H7 (cell line): ENCODE data around the gene ASRGL1. TPM values are rescaled to one million over a fixed set of nuclear protein-coding genes. Genes with fewer than 3 reads are reported as not detected.
"Not testable (repeated sequence)": the region's sequence is repeated elsewhere in the genome, so short reads cannot be mapped to it uniquely, and the experiment has no call there.

ENCODE experiments used
- DNase-seq: peaks from one replicate; pipeline ENCODE4 v3.0.0; 2012
- H3K27me3 ChIP-seq: 2 replicates; pipeline ENCODE4 v1.6.0; 2011; ENCODE audit warnings: mild to moderate bottlenecking, low read length; ENCODE audit not compliant: control insufficient read depth, insufficient read depth
- H3K36me3 ChIP-seq: replicated peaks from 2 replicates; pipeline ENCODE4 v1.5.1; 2011; ENCODE audit warnings: low read length; ENCODE audit not compliant: control insufficient read depth, insufficient read depth
- H3K4me3 ChIP-seq: 2 replicates; pipeline ENCODE4 v1.5.1; 2011; ENCODE audit warnings: low read depth, mild to moderate bottlenecking, control low read depth, low read length, moderate library complexity; ENCODE audit not compliant: insufficient read depth
- total RNA-seq: library from RNA; depleted of rRNA; stranded (reverse); fragments of >200 nt; shearing (Covaris generic); gene quantifications from 2 replicates; pipeline ENCODE4 v1.2.3, GENCODE V29; 2014

Gene ASRGL1
- total RNA-seq, 1 experiment from 2014 or later = 56.3 TPM

GRCh38 chr11:62336949-62337302 is 322 bp upstream of the ASRGL1 start:
- H3K27me3 ChIP-seq, DNase-seq, H3K36me3 ChIP-seq: not testable (repeated sequence)
- H3K4me3 ChIP-seq = peak overlapping the region; percentile 82

GRCh38 chr11:62338218-62338617 is 970 bp downstream of the ASRGL1 start:
- DNase-seq = no peak
- peaks cover 4% of the 10 kb centered on the region; the same call in 1 of the 2 replicates for H3K27me3 ChIP-seq
- peak overlapping the region; percentile 82 for H3K4me3 ChIP-seq
- H3K36me3 ChIP-seq = no peaks in the 10 kb centered on the region

DNA sequence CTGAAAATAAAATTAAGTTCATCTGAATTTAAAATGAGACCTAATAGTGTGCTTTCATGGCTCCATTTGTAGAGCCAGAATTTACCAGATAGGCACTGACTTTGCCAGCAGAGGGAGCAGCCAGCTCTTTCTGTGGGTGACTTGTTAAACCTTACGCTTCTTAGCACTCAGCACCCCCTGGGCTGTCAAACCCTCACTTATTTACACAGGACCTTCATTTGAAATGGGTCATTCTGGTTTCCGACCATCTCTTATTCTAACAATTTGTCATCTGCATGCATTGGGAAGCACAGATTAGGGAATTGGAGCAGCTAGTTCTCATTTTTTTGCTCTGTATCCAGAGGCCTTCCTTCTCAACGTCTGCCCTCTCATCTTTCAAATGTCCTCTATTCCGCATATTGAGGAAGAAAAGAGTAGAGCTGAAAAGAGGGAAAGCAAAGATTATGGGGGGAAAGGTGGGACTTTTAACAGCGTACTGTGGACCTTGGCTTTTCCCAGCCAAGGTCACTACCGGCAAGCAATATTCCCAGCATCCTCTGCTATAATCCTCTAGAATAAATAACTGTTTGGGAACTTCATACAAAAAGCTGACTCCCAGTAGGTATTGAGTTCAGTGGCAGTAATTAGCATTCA is 3.1 kb downstream of the ASRGL1 start:
- H3K4me3 ChIP-seq = no peak overlapping the region
- H3K27me3 ChIP-seq = peaks cover 4% of the 10 kb centered on the region; the same call in 1 of the 2 replicates

DNA sequence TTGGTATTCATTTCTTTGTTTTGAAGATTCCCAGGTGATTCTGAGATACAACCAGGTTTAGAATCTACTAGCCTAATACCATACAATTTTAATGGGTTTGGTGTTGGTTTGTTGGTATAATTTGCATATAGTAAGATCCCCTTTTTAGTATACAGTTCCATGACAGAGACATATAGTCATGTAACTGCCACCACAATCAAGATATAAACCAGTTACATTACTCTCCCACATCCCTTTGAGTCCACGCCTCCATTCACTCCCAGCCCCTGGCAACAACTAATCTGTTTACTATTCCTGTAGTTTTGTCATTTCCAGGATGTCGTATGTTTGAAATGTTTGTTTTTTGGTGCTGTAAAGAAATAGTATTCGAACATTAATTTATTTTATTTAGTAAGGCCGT is 4.3 kb downstream of the ASRGL1 start:
- no peak for DNase-seq
- no peak overlapping the region for H3K4me3 ChIP-seq
- no peaks in the 10 kb centered on the region; the same call in 1 of the 2 replicates for H3K36me3 ChIP-seq
- peaks cover 4% of the 10 kb centered on the region; the same call in 1 of the 2 replicates for H3K27me3 ChIP-seq

More for the DNA sequence above, 3.1 kb downstream of the ASRGL1 start:
- H3K36me3 ChIP-seq = no peaks in the 10 kb centered on the region
- DNase-seq = peak; percentile 43

- H3K27me3 ChIP-seq, H3K36me3 ChIP-seq, DNase-seq, H3K4me3 ChIP-seq: not testable (repeated sequence)
Measured at GRCh38 chr11:62343646-62344190, 6.5 kb downstream of the ASRGL1 start.

GRCh38 chr11:62344210-62344609 is 7.0 kb downstream of the ASRGL1 start:
- Histone ChIP-seq H3K36me3 (no peaks in the 10 kb centered on the region; the same call in 1 of the 2 replicates), H3K4me3 (no peak overlapping the region), H3K27me3 (no peaks in the 10 kb centered on the region)
- DNase-seq = no peak

DNA sequence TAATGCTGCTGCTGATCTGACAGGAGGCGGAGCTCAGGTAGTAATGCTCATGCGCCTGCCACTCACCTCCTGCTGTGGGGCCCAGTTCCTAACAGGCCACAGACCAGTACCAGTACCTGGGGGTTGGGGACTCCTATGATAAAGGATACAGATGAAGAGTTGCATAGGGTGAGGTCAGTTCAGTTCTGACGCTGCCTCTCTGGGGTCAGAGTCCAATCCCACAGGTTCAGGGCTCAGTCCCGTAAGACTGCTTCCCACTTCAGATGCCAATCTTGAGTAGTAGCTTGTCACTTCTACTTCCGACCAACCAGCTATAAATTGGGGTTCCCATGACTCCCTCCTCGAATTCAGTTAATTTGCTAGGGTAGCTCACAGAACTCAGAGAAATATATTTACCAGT is 8.6 kb downstream of the ASRGL1 start:
- no peaks in the 10 kb centered on the region; the same call in 1 of the 2 replicates for H3K36me3 ChIP-seq
- H3K27me3 ChIP-seq = no peaks in the 10 kb centered on the region
- no peak overlapping the region for H3K4me3 ChIP-seq
- DNase-seq = no peak

DNA sequence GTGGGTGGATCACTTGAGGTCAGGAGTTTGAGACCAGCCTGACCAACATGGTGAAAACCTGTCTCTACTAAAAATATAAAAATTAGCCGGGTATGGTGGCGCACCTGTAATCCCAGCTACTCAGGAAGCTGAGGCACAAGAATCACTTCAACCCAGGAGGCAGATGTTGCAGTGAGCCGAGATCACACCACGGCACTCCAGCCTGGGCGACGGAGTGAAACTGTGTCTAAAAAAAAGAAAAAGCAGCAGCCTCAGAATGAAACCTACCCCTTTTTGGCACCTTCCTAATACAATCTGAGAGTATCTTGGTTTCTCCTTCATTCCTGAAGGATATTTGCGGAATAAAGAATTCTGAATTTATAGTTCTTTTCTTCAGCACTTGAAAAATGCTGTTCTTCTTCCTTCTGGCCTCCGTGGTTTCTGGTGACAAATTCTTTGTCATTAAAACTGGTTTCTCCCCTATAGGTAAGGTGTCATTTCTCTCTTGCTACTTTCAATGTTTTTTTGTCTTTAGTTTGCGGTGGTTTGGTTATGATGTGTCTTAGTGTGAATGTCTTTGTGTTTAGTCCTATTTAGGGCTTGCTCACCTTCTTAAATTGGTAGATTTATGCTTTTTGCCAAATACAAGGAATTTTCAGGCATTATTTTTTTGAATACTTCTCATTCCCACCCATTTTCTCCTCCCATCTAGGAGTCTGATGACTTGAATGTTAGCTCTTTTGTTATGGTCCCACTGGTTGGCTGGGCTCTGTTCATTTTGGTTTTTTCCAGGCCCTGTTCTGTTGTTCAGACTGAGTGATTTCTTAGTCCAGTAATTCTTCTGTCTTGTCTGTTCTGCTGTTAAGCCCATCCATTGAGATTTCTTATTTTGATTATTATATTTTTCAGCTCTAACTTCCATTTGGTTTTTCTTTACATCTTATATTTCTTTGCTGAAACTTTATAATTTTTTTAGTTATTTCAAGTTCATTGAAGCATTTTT is 15.4 kb downstream of the ASRGL1 start:
- DNase-seq = no peak
- Histone ChIP-seq H3K27me3 (no peaks in the 10 kb centered on the region), H3K36me3 (no peaks in the 10 kb centered on the region), H3K4me3 (no peak overlapping the region)

GRCh38 chr11:62353841-62354240 is 16.6 kb downstream of the ASRGL1 start:
- H3K27me3 ChIP-seq = no peaks in the 10 kb centered on the region
- no peak overlapping the region for H3K4me3 ChIP-seq
- DNase-seq = no peak
- peaks cover 2% of the 10 kb centered on the region; the same call in 1 of the 2 replicates for H3K36me3 ChIP-seq

DNA sequence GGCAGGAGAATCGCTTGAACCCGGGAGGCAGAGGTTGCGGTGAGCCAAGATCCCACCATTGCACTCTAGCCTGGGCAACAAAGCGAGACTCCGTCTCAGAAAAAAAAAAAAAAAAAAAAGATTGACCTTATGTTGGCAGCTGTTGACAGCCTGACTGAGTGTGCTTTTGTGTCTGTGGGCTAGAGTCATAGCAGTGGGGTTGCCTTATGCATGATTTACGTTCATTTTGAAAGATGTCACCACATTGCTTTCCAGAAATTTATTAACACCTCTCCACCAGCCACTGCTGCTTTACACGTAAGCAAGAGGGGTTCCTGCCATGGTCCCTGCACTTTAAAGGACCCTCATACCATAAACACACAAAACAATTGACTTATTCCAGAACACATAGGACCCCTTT is 21.0 kb downstream of the ASRGL1 start:
- no peak for DNase-seq
- Histone ChIP-seq H3K4me3 (no peak overlapping the region), H3K27me3 (no peaks in the 10 kb centered on the region), H3K36me3 (peaks cover 2% of the 10 kb centered on the region; the same call in 1 of the 2 replicates)

DNA sequence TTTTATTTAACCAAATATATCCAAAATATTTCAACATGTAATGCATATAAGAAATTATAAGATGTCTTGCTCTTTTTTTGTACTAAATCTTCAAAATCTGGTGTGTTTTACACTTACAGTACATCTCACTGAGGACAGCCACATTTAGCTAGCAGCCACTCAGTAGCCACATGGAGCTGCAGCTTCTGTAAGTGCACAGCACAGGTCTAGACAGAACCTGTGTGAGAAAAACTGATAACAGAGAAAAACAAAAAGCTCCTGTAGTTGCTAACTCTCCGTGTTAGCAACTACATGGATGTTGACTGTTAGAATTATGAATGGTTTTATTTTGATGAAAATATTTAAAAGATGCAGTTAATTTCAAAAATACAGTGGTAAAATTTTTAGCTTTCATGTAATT is 22.2 kb downstream of the ASRGL1 start:
- H3K36me3 ChIP-seq = peaks cover 2% of the 10 kb centered on the region; the same call in 1 of the 2 replicates
- H3K4me3 ChIP-seq = no peak overlapping the region
- no peaks in the 10 kb centered on the region for H3K27me3 ChIP-seq
- no peak for DNase-seq

- Histone ChIP-seq H3K27me3 (no peaks in the 10 kb centered on the region), H3K4me3 (no peak overlapping the region), H3K36me3 (peaks cover 2% of the 10 kb centered on the region; the same call in 1 of the 2 replicates)
- DNase-seq = no peak
Measured at GRCh38 chr11:62360685-62361084, 23.4 kb downstream of the ASRGL1 start.

DNA sequence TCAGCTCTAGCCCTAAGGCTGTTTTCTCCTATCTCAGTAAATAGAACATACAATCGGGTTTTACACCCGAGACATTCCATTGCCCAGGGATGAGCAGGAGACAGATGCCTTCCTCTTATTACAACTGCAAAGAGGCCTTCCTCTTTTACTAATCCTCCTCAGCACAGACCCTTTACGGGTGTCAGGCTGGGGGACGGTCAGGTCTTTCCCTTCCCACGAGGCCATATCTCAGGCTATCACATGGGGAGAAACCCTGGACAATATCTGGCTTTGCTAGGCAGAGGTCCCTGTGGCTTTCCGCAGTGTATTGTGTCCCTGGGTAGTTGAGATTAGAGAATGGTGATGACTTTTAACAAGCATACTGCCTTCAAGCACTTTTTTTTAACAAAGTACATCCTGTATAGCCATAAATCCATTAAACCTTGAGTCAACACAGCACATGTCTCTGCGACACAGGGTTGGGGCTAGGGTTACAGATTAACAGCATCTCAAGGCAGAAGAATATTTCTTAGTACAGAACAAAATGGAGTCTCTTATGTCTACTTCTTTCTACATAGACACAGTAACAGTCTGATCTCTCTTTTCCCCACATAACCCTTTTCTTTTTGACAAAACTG is 31.7 kb downstream of the ASRGL1 start:
- not testable (repeated sequence) for H3K27me3 ChIP-seq, DNase-seq, H3K4me3 ChIP-seq

GRCh38 chr11:62370743-62371440 is 33.6 kb downstream of the ASRGL1 start:
- DNase-seq = peak; percentile 46
- H3K4me3 ChIP-seq = no peak overlapping the region
- H3K27me3 ChIP-seq = no peaks in the 10 kb centered on the region
- H3K36me3 ChIP-seq = no peaks in the 10 kb centered on the region; the same call in 1 of the 2 replicates

More for the DNA sequence above, 31.7 kb downstream of the ASRGL1 start:
- not testable (repeated sequence) for H3K36me3 ChIP-seq
